Large intestine (tissue), 3 donors: ENCODE data around the gene P2RX6. TPM values are rescaled to one million over a fixed set of nuclear protein-coding genes. Genes with fewer than 3 reads are reported as not detected.

Experiments used
- DNase-seq, 2 donors: peaks; one replicate each; pipeline versions ENCODE4 v3.0.0 to v3.0.0-alpha.2; 2013
- H3K27ac ChIP-seq: one replicate; pipeline ENCODE4 v1.5.1; 2013; ENCODE audit warnings: low read length
- H3K27me3 ChIP-seq: 2 replicates; pipeline ENCODE4 v1.6.1; 2013; ENCODE audit warnings: low read length; ENCODE audit not compliant: control insufficient read depth, insufficient read depth
- H3K36me3 ChIP-seq: 2 replicates; pipeline ENCODE4 v1.6.1; 2013; ENCODE audit warnings: low read length; ENCODE audit not compliant: control insufficient read depth, insufficient read depth
- H3K4me1 ChIP-seq: one replicate; pipeline ENCODE4 v1.6.1; 2013; ENCODE audit warnings: low read length; ENCODE audit not compliant: control insufficient read depth, insufficient read depth
- H3K4me3 ChIP-seq: one replicate; pipeline ENCODE4 v1.5.1; 2013; ENCODE audit warnings: low read length
- H3K9me3 ChIP-seq: one replicate; pipeline ENCODE4 v1.6.1; 2013; ENCODE audit warnings: mild to moderate bottlenecking, low read depth, low read length, moderate library complexity; ENCODE audit not compliant: control insufficient read depth
- WGBS: methylation state at CpG from one replicate; pipeline ENCODE4 v1.1.5; 2013; ENCODE audit warnings: low lambda C conversion rate; ENCODE audit not compliant: insufficient coverage; 5-methylcytosine and 5-hydroxymethylcytosine counted together
- polyA plus RNA-seq: library from polyadenylated mRNA; unstranded; fragments of 120-200 nt; gene quantifications from one replicate; pipeline ENCODE4 v1.2.1, GENCODE V29; 2013

The P2RX6 gene
- polyA plus RNA-seq, 1 donor: 1.4 TPM

- no peak for DNase-seq
- H3K4me1 ChIP-seq: no peaks in the 10 kb centered on the region
- no peak overlapping the region for H3K27ac ChIP-seq
- whole genome bisulfite sequencing: no CpG with 5 or more reads among the region's 3 CpGs
- no peaks in the 10 kb centered on the region for H3K9me3 ChIP-seq
- no peaks in the 10 kb centered on the region for H3K27me3 ChIP-seq
- no peaks in the 10 kb centered on the region for H3K36me3 ChIP-seq
- no peak overlapping the region for H3K4me3 ChIP-seq
These were observed 58.1 kb downstream of the P2RX6 start for GRCh38 chr22:21073023-21073422.

GRCh38 chr22:21073482-21073881 lies 58.5 kb downstream of the P2RX6 start:
- Histone ChIP-seq H3K27me3 (no peaks in the 10 kb centered on the region), H3K27ac (no peak overlapping the region), H3K4me1 (no peaks in the 10 kb centered on the region), H3K4me3 (no peak overlapping the region), H3K9me3 (no peaks in the 10 kb centered on the region), H3K36me3 (no peaks in the 10 kb centered on the region)
- no CpG with 5 or more reads among the region's 5 CpGs for WGBS
- no peak for DNase-seq

- no peaks in the 10 kb centered on the region for H3K36me3 ChIP-seq
- H3K27ac ChIP-seq: no peak overlapping the region
- H3K27me3 ChIP-seq: no peaks in the 10 kb centered on the region
- no peaks in the 10 kb centered on the region for H3K9me3 ChIP-seq
- H3K4me1 ChIP-seq: no peaks in the 10 kb centered on the region
- WGBS: no CpG with 5 or more reads among the region's 7 CpGs
- no peak for DNase-seq
- H3K4me3 ChIP-seq: no peak overlapping the region
These were observed 59.2 kb downstream of the P2RX6 start for GRCh38 chr22:21074102-21074715.

- no peaks in the 10 kb centered on the region for H3K36me3 ChIP-seq
- H3K27me3 ChIP-seq: no peaks in the 10 kb centered on the region
- no CpG with 5 or more reads among the region's 14 CpGs for WGBS
- DNase-seq: no peak
- H3K9me3 ChIP-seq: no peaks in the 10 kb centered on the region
- no peak overlapping the region for H3K4me3 ChIP-seq
- H3K4me1 ChIP-seq: no peaks in the 10 kb centered on the region
- no peak overlapping the region for H3K27ac ChIP-seq
These were observed 60.7 kb downstream of the P2RX6 start for GRCh38 chr22:21075516-21076138.

GRCh38 chr22:21076912-21077625 lies 62.1 kb downstream of the P2RX6 start:
- no peak overlapping the region for H3K27ac ChIP-seq
- no peaks in the 10 kb centered on the region for H3K36me3 ChIP-seq
- no peak for DNase-seq
- no peaks in the 10 kb centered on the region for H3K27me3 ChIP-seq
- H3K4me1 ChIP-seq: no peaks in the 10 kb centered on the region
- no peaks in the 10 kb centered on the region for H3K9me3 ChIP-seq
- no CpG with 5 or more reads among the region's 21 CpGs for WGBS
- no peak overlapping the region for H3K4me3 ChIP-seq

Other genes starting within 250 kb of the P2RX6 start
- gene SERPIND1, start 241.1 kb upstream of the P2RX6 start, polyA plus RNA-seq: 0.22 TPM
- gene PI4KA, start 156.4 kb upstream of the P2RX6 start, polyA plus RNA-seq: 79.8 TPM
- 29.8 TPM for gene SNAP29, start 156.2 kb upstream of the P2RX6 start, polyA plus RNA-seq
- gene CRKL, start 97.8 kb upstream of the P2RX6 start, polyA plus RNA-seq: 55.0 TPM
- gene AIFM3, start 47.9 kb upstream of the P2RX6 start, polyA plus RNA-seq: 3.2 TPM
- gene LZTR1, start 32.9 kb upstream of the P2RX6 start, polyA plus RNA-seq: 39.0 TPM
- 27.0 TPM for gene THAP7, start 13.0 kb upstream of the P2RX6 start, polyA plus RNA-seq
- gene SLC7A4, start 17.4 kb downstream of the P2RX6 start, polyA plus RNA-seq: 31.4 TPM
- gene LRRC74B, start 30.8 kb downstream of the P2RX6 start, polyA plus RNA-seq: 0.22 TPM